H9 (cell line): Measurements from ENCODE around the gene CCDC91. TPM values are rescaled to one million over a fixed set of nuclear protein-coding genes. Genes with fewer than 3 reads are reported as not detected.

Experiments
- DNase-seq: peaks from one replicate; pipeline ENCODE4 v3.0.0-alpha.2; 2017
- H2AFZ ChIP-seq: one replicate; pipeline ENCODE4 v1.6.1; 2013; ENCODE audit warnings: mild to moderate bottlenecking, low read length, control low read depth, moderate library complexity
- H2AK5ac ChIP-seq: 2 replicates; pipeline ENCODE4 v1.6.1; 2013; ENCODE audit warnings: low read length, control low read depth, mixed read lengths; ENCODE audit not compliant: insufficient read length
- H2BK120ac ChIP-seq: one replicate; pipeline ENCODE4 v1.6.1; 2013; ENCODE audit warnings: low read depth, mild to moderate bottlenecking, low read length, control low read depth, inconsistent platforms; ENCODE audit not compliant: poor library complexity, severe bottlenecking
- H2BK12ac ChIP-seq: 2 replicates; pipeline ENCODE4 v1.6.1; 2013; ENCODE audit warnings: low read length, control low read depth, mixed read lengths, low read depth; ENCODE audit not compliant: insufficient read length
- H2BK15ac ChIP-seq: 2 replicates; pipeline ENCODE4 v1.6.1; 2013; ENCODE audit warnings: low read depth, low read length, control low read depth
- H2BK20ac ChIP-seq: one replicate; pipeline ENCODE4 v1.6.1; 2013; ENCODE audit warnings: low read depth, mild to moderate bottlenecking, low read length, control low read depth, inconsistent platforms; ENCODE audit not compliant: poor library complexity, severe bottlenecking
- H2BK5ac ChIP-seq: 2 replicates; pipeline ENCODE4 v1.6.1; 2013; ENCODE audit warnings: low read length, control low read depth, mixed read lengths; ENCODE audit not compliant: insufficient read length
- H3K14ac ChIP-seq: 2 replicates; pipeline ENCODE4 v1.6.1; 2013; ENCODE audit warnings: low read length, control low read depth; ENCODE audit not compliant: insufficient read depth
- H3K18ac ChIP-seq: 2 replicates; pipeline ENCODE4 v1.6.1; 2013; ENCODE audit warnings: low read depth, mild to moderate bottlenecking, mixed read lengths, low read length, control low read depth; ENCODE audit not compliant: insufficient read length
- H3K23ac ChIP-seq: 2 replicates; pipeline ENCODE4 v1.6.1; 2013; ENCODE audit warnings: low read length, control low read depth, mixed read lengths, low read depth; ENCODE audit not compliant: insufficient read length
- H3K23me2 ChIP-seq: 2 replicates; pipeline ENCODE4 v1.6.1; 2013; ENCODE audit warnings: low read depth, mild to moderate bottlenecking, mixed read lengths, low read length, control low read depth; ENCODE audit not compliant: insufficient read length, poor library complexity, severe bottlenecking
- H3K27ac ChIP-seq: 2 replicates; pipeline ENCODE4 v1.5.1; 2013; ENCODE audit warnings: low read length, control low read depth, mixed read lengths, low read depth; ENCODE audit not compliant: insufficient read length
- H3K27me3 ChIP-seq: 2 replicates; pipeline ENCODE4 v1.6.1; 2013; ENCODE audit warnings: low read length, control low read depth, inconsistent platforms; ENCODE audit not compliant: insufficient read depth
- H3K4ac ChIP-seq: 2 replicates; pipeline ENCODE4 v1.6.1; 2013; ENCODE audit warnings: low read depth, mild to moderate bottlenecking, control low read depth, inconsistent platforms, low read length, moderate library complexity
- H3K4me1 ChIP-seq: 2 replicates; pipeline ENCODE4 v1.6.1; 2013; ENCODE audit warnings: low read length, control low read depth, inconsistent platforms; ENCODE audit not compliant: insufficient read depth
- H3K4me2 ChIP-seq: 2 replicates; pipeline ENCODE4 v1.6.1; 2013; ENCODE audit warnings: low read length, control low read depth, mixed read lengths; ENCODE audit not compliant: insufficient read length, insufficient read depth
- H3K56ac ChIP-seq: 2 replicates; pipeline ENCODE4 v1.6.1; 2013; ENCODE audit warnings: low read depth, mild to moderate bottlenecking, mixed read lengths, low read length, control low read depth; ENCODE audit not compliant: insufficient read length
- H3K79me1 ChIP-seq: 2 replicates; pipeline ENCODE4 v1.6.1; 2013; ENCODE audit warnings: low read depth, mild to moderate bottlenecking, moderate library complexity, low read length, control low read depth, inconsistent platforms; ENCODE audit not compliant: insufficient read depth, poor library complexity, severe bottlenecking
- H3K79me2 ChIP-seq: 2 replicates; pipeline ENCODE4 v1.6.1; 2013; ENCODE audit warnings: low read length, control low read depth, inconsistent platforms; ENCODE audit not compliant: insufficient read depth
- H3K9ac ChIP-seq: 2 replicates; pipeline ENCODE4 v1.6.1; 2013; ENCODE audit warnings: low read length, control low read depth, mixed read lengths; ENCODE audit not compliant: insufficient read length; ENCODE audit errors: extremely low read depth
- H3K9me3 ChIP-seq: one replicate; pipeline ENCODE4 v1.6.1; 2013; ENCODE audit warnings: low read depth, low read length, inconsistent platforms; ENCODE audit not compliant: control insufficient read depth
- H3T11ph ChIP-seq: one replicate; pipeline ENCODE4 v1.6.1; 2013; ENCODE audit warnings: mild to moderate bottlenecking, low read length, control low read depth, inconsistent platforms
- H4K20me1 ChIP-seq: one replicate; pipeline ENCODE4 v1.6.1; 2013; ENCODE audit not compliant: control insufficient read depth, insufficient read length, insufficient read depth
- H4K5ac ChIP-seq: 2 replicates; pipeline ENCODE4 v1.6.1; 2013; ENCODE audit warnings: low read depth, mild to moderate bottlenecking, mixed read lengths, low read length, control low read depth; ENCODE audit not compliant: insufficient read length
- H4K8ac ChIP-seq: replicated peaks from 2 replicates; pipeline ENCODE4 v1.6.1; 2013; ENCODE audit warnings: low read length, control low read depth, mixed read lengths, low read depth; ENCODE audit not compliant: insufficient read length
- H4K91ac ChIP-seq: 2 replicates; pipeline ENCODE4 v1.6.1; 2013; ENCODE audit warnings: low read depth, mild to moderate bottlenecking, moderate library complexity, mixed read lengths, low read length, control low read depth; ENCODE audit not compliant: insufficient read length
- H3K27ac Mint-ChIP-seq, 3 experiments: 2 replicates in 2 of 3; 3 replicates in 1 of 3; pipeline ENCODE4 v1.8.0; 2020 to 2021; ENCODE audit warnings: mixed read lengths in 3 of 3, mild to moderate bottlenecking in 1 of 3, moderate library complexity in 1 of 3
- H3K27me3 Mint-ChIP-seq: 2 replicates; pipeline ENCODE4 v1.8.0; 2021; ENCODE audit warnings: low read depth, mild to moderate bottlenecking, moderate library complexity, mixed read lengths
- H3K36me3 Mint-ChIP-seq, 3 experiments: 2 replicates in 2 of 3; 3 replicates in 1 of 3; pipeline ENCODE4 v1.8.0; 2020 to 2021; ENCODE audit warnings: low read depth in 3 of 3, mixed read lengths in 3 of 3; ENCODE audit not compliant: insufficient read depth in 1 of 3
- H3K4me1 Mint-ChIP-seq, 2 experiments: 2 replicates each; pipeline ENCODE4 v1.8.0; 2020; ENCODE audit warnings: mixed read lengths in 2 of 2
- H3K4me3 Mint-ChIP-seq, 2 experiments: 2 replicates in 1 of 2; 3 replicates in 1 of 2; pipeline ENCODE4 v1.8.0; 2020 to 2021; ENCODE audit warnings: mild to moderate bottlenecking in 2 of 2, mixed read lengths in 2 of 2, moderate library complexity in 1 of 2
- H3K9me3 Mint-ChIP-seq, 2 experiments: 2 replicates in 1 of 2; 3 replicates in 1 of 2; pipeline ENCODE4 v1.8.0; 2020; ENCODE audit warnings: mild to moderate bottlenecking in 2 of 2, mixed read lengths in 2 of 2, moderate library complexity in 1 of 2
- CTCF ChIP-seq: fragments of 200-600 bp; sonication (generic); conservative IDR thresholded peaks from 3 replicates; pipeline ENCODE4 v1.8.0; 2021; ENCODE audit warnings: antibody characterized with exemption, mild to moderate bottlenecking
- WGBS: extraction: QIAGEN DNeasy Blood & Tissue Kit; methylation state at CpG from one replicate; pipeline ENCODE4 v1.1.7; 2013; ENCODE audit warnings: missing lambda C conversion rate, low lambda C conversion rate, mixed read lengths; ENCODE audit not compliant: insufficient read length; ENCODE audit errors: extremely low coverage; 5-methylcytosine and 5-hydroxymethylcytosine counted together
- total RNA-seq: library from RNA; stranded (reverse); gene quantifications from 2 replicates; pipeline ENCODE4 v1.2.1, GENCODE V29; 2021

The CCDC91 gene
- total RNA-seq, 1 experiment from 2014 or later: 22.7 TPM

DNA sequence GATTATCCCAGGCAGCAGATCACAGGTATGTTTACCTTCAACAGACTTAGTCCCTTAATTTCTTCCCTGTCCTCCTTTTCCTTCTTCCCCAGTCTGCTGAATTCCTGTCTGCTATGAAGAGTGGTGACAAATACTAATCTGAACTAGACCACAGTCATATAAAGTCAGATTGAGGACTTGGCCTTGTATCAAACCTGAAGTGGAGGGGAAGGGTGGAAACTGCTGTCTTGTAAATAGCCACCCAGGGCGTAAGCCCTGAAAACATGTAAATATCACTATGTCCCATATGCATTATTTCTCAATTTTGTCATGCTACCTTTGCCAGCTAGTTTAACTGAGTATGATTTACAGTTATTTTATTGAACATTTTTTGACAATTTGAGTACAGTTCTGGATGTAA, 368.0 kb downstream of the CCDC91 start:
- no peak for TF ChIP-seq CTCF
- H2BK120ac ChIP-seq: no peak overlapping the region

More for the DNA sequence above, 368.0 kb downstream of the CCDC91 start:
- Histone ChIP-seq H3K27ac (no peak overlapping the region), H3K23me2 (no peaks in the 10 kb centered on the region), H2BK12ac (no peak overlapping the region), H3K4ac (no peak overlapping the region), H3K9ac (no peak overlapping the region), H2BK5ac (no peak overlapping the region), H4K8ac (no peak overlapping the region), H3T11ph (no peak overlapping the region), H2AFZ (no peak overlapping the region), H2BK20ac (no peak overlapping the region), H4K91ac (no peak overlapping the region), H3K14ac (no peak overlapping the region), H3K9me3 (no peaks in the 10 kb centered on the region), H3K18ac (no peak overlapping the region), H4K5ac (no peak overlapping the region), H3K4me1 (peaks cover 3% of the 10 kb centered on the region; the same call in 1 of the 2 replicates), H2BK15ac (no peak overlapping the region), H3K23ac (no peak overlapping the region), H4K20me1 (no peaks in the 10 kb centered on the region), H3K79me2 (no peaks in the 10 kb centered on the region), H2AK5ac (no peak overlapping the region), H3K79me1 (no peaks in the 10 kb centered on the region), H3K56ac (no peak overlapping the region), H3K4me2 (no peak overlapping the region), H3K27me3 (no peaks in the 10 kb centered on the region)
- Mint-ChIP-seq H3K4me1 (peaks cover 14 to 19% of the 10 kb centered on the region in 2 experiments), H3K4me3 (no peak overlapping the region), H3K27ac (no peak overlapping the region; a peak in 1 of 7 replicates), H3K36me3 (no peaks in the 10 kb centered on the region), H3K27me3 (no peaks in the 10 kb centered on the region), H3K9me3 (no peaks in the 10 kb centered on the region)
- WGBS: no CpG with 5 or more reads among the region's 1 CpG
- DNase-seq: no peak
